OCI-LY1 (cell line): ENCODE data around the gene RADIL.

Source experiments
- H2AFZ ChIP-seq: fragments of 200-600 bp; sonication (generic), shearing (Covaris generic); 2 replicates; pipeline ENCODE4 v1.6.0; 2014; ENCODE audit warnings: antibody characterized with exemption, mild to moderate bottlenecking, low read length
- H3F3A ChIP-seq: fragments of 200-600 bp; sonication (generic), shearing (Covaris generic); 2 replicates; pipeline ENCODE4 v1.6.0; 2014; ENCODE audit warnings: mild to moderate bottlenecking, antibody characterized with exemption, low read length, moderate library complexity; ENCODE audit not compliant: insufficient read depth
- H3K27ac ChIP-seq: fragments of 200-600 bp; sonication (generic); 2 replicates; pipeline ENCODE4 v1.5.1; 2014; ENCODE audit warnings: low read length, mixed run types, mild to moderate bottlenecking, low read depth; ENCODE audit not compliant: poor library complexity, severe bottlenecking
- H3K27me3 ChIP-seq: fragments of 200-600 bp; sonication (generic); 2 replicates; pipeline ENCODE4 v1.6.0; 2014; ENCODE audit warnings: antibody characterized with exemption, mild to moderate bottlenecking, low read length, moderate library complexity; ENCODE audit not compliant: insufficient read depth
- H3K36me3 ChIP-seq: fragments of 200-600 bp; sonication (generic); 2 replicates; pipeline ENCODE4 v1.6.1; 2014; ENCODE audit warnings: mild to moderate bottlenecking, antibody characterized with exemption, low read length, moderate library complexity, mixed read lengths; ENCODE audit not compliant: insufficient read depth
- H3K4me1 ChIP-seq: fragments of 200-600 bp; sonication (generic); 2 replicates; pipeline ENCODE4 v1.5.1; 2014; ENCODE audit warnings: mild to moderate bottlenecking, low read length, moderate library complexity; ENCODE audit not compliant: insufficient read depth, severe bottlenecking
- H3K4me2 ChIP-seq: fragments of 200-600 bp; sonication (generic), shearing (Covaris generic); 2 replicates; pipeline ENCODE4 v1.6.1; 2014; ENCODE audit warnings: low read length
- H3K4me3 ChIP-seq: fragments of 200-600 bp; sonication (generic); 2 replicates; pipeline ENCODE4 v1.5.1; 2014; ENCODE audit warnings: low read length, low read depth, mild to moderate bottlenecking, mixed read lengths; ENCODE audit not compliant: poor library complexity, severe bottlenecking
- H3K79me2 ChIP-seq: fragments of 200-600 bp; shearing (Covaris generic); 2 replicates; pipeline ENCODE4 v1.6.1; 2016; ENCODE audit warnings: mixed run types, low read length, mixed read lengths; ENCODE audit not compliant: insufficient read depth
- H3K9ac ChIP-seq: fragments of 200-600 bp; sonication (generic), shearing (Covaris generic); 2 replicates; pipeline ENCODE4 v1.6.1; 2014; ENCODE audit warnings: mild to moderate bottlenecking, low read length, mixed read lengths
- H3K9me2 ChIP-seq: fragments of 200-600 bp; sonication (generic), shearing (Covaris generic); 2 replicates; pipeline ENCODE4 v1.6.1; 2014; ENCODE audit warnings: low read depth, mild to moderate bottlenecking, low read length, mixed read lengths
- H3K9me3 ChIP-seq: fragments of 200-600 bp; shearing (Covaris generic); 2 replicates; pipeline ENCODE4 v1.6.1; 2014; ENCODE audit warnings: low read length, mixed read lengths
- H4K20me1 ChIP-seq: fragments of 200-600 bp; sonication (generic), shearing (Covaris generic); 2 replicates; pipeline ENCODE4 v1.6.0; 2016; ENCODE audit warnings: mild to moderate bottlenecking, low read length; ENCODE audit not compliant: insufficient read depth
- CTCF ChIP-seq: fragments of 200-600 bp; sonication (generic), shearing (Covaris generic); IDR thresholded peaks from 2 replicates; pipeline ENCODE4 v1.5.1; 2017; ENCODE audit warnings: mild to moderate bottlenecking, antibody characterized with exemption, low read length, moderate library complexity, mixed read lengths
- EZH2 ChIP-seq: fragments of 200-600 bp; sonication (generic), shearing (Covaris generic); IDR thresholded peaks from 2 replicates; pipeline ENCODE4 v1.8.0; 2017; ENCODE audit warnings: borderline replicate concordance, mixed run types, mild to moderate bottlenecking, antibody characterized with exemption, low read length, moderate library complexity, mixed read lengths

RADIL gene

GRCh38 chr7:4883372-4884144 is at the start of gene RADIL:
Gene RADIL, minus strand, starts transcription at chr7:4883716. Its CDS starts 5,577 bp downstream, at chr7:4878139.
- Histone ChIP-seq H3K27me3 (no peaks in the 10 kb centered on the region), H3K9me2 (no peaks in the 10 kb centered on the region), H3K4me2 (no peak within 1 kb of the TSS), H4K20me1 (no peaks in the 10 kb centered on the region), H3K36me3 (no peaks in the 10 kb centered on the region), H3F3A (no peaks in the 10 kb centered on the region), H3K9me3 (no peaks in the 10 kb centered on the region), H3K4me1 (no peaks in the 10 kb centered on the region), H3K79me2 (no peaks in the 10 kb centered on the region), H3K4me3 (no peak within 1 kb of the TSS), H2AFZ (no peak within 1 kb of the TSS), H3K9ac (no peak within 1 kb of the TSS), H3K27ac (no peak within 1 kb of the TSS)
- TF ChIP-seq CTCF, result peak; percentile 15; the same call in 1 of the 2 replicates
- TF ChIP-seq EZH2, result no peak

GRCh38 chr7:4931943-4932342 is 48.4 kb upstream of the RADIL start:
- TF ChIP-seq CTCF (no peak), EZH2 (no peak)
- H4K20me1 ChIP-seq, result no peaks in the 10 kb centered on the region
- no peaks in the 10 kb centered on the region for H3K9me3 ChIP-seq
- H3K27me3 ChIP-seq, result no peaks in the 10 kb centered on the region
- no peak overlapping the region for H3K4me2 ChIP-seq
- H3F3A ChIP-seq, result no peaks in the 10 kb centered on the region
- H3K27ac ChIP-seq, result no peak overlapping the region
- H3K4me1 ChIP-seq, result no peaks in the 10 kb centered on the region
- H3K36me3 ChIP-seq, result no peaks in the 10 kb centered on the region
- H3K9ac ChIP-seq, result no peak overlapping the region
- H3K79me2 ChIP-seq, result no peaks in the 10 kb centered on the region
- H2AFZ ChIP-seq, result no peak overlapping the region
- no peaks in the 10 kb centered on the region for H3K9me2 ChIP-seq
- H3K4me3 ChIP-seq, result no peak overlapping the region

GRCh38 chr7:4929005-4929404 is 45.5 kb upstream of the RADIL start:
- no peaks in the 10 kb centered on the region for H3K9me3 ChIP-seq
- no peaks in the 10 kb centered on the region for H3K9me2 ChIP-seq
- no peak overlapping the region for H3K4me3 ChIP-seq
- H3K4me1 ChIP-seq, result no peaks in the 10 kb centered on the region
- no peaks in the 10 kb centered on the region for H4K20me1 ChIP-seq
- H3K4me2 ChIP-seq, result no peak overlapping the region
- no peaks in the 10 kb centered on the region for H3F3A ChIP-seq
- H3K79me2 ChIP-seq, result no peaks in the 10 kb centered on the region
- no peak overlapping the region for H2AFZ ChIP-seq
- H3K27ac ChIP-seq, result no peak overlapping the region
- H3K27me3 ChIP-seq, result no peaks in the 10 kb centered on the region
- H3K36me3 ChIP-seq, result no peaks in the 10 kb centered on the region
- TF ChIP-seq CTCF, result no peak
- H3K9ac ChIP-seq, result no peak overlapping the region
